Endothelial cell of umbilical vein (primary cell): ENCODE measurements around the gene VPS54.

ENCODE experiments used
- CTCF ChIP-seq, 2 donors: IDR thresholded peaks; 1 replicate in 1 of 2; 2 replicates in 1 of 2; pipeline ENCODE4 v1.5.1; 2011; ENCODE audit warnings: low read length in 2 of 2, mild to moderate bottlenecking in 2 of 2, moderate library complexity in 2 of 2, control low read depth in 1 of 2, inconsistent platforms in 1 of 2, low read depth in 1 of 2; ENCODE audit not compliant: insufficient read depth in 1 of 2; ENCODE audit errors: extremely low read depth in 1 of 2
- EZH2 ChIP-seq: IDR thresholded peaks from 2 replicates; pipeline ENCODE4 v1.6.1; 2012; ENCODE audit warnings: borderline replicate concordance, low read depth, mild to moderate bottlenecking, moderate library complexity, low read length, inconsistent platforms; ENCODE audit not compliant: severe bottlenecking
- GATA2 ChIP-seq: IDR thresholded peaks from 2 replicates; pipeline ENCODE4 v1.7.0; 2011; ENCODE audit warnings: low read depth, mild to moderate bottlenecking, moderate library complexity, mixed read lengths, low read length; ENCODE audit not compliant: insufficient read length, insufficient read depth
- JUN ChIP-seq: IDR thresholded peaks from 2 replicates; pipeline ENCODE4 v1.6.1; 2011; ENCODE audit warnings: borderline replicate concordance, low read depth; ENCODE audit not compliant: insufficient read length, insufficient read depth
- MAX ChIP-seq: IDR thresholded peaks from 2 replicates; pipeline ENCODE4 v1.6.1; 2011; ENCODE audit not compliant: insufficient read depth, insufficient read length
- MYC ChIP-seq: IDR thresholded peaks from one replicate; pipeline ENCODE4 v1.6.1; 2011; ENCODE audit warnings: mild to moderate bottlenecking, low read depth, low read length
- POLR2A ChIP-seq: IDR thresholded peaks from 2 replicates; pipeline ENCODE4 v1.6.1; 2012; ENCODE audit warnings: low read depth, mild to moderate bottlenecking, control low read depth, low read length
- POLR2AphosphoS5 ChIP-seq: IDR thresholded peaks from 2 replicates; pipeline ENCODE4 v1.6.1; 2012; ENCODE audit warnings: low read depth, mild to moderate bottlenecking, control low read depth, low read length, moderate library complexity; ENCODE audit not compliant: insufficient read depth

- TF ChIP-seq EZH2, result no peak
- no peak for TF ChIP-seq CTCF (IDR thresholded peaks at IDR 0.05; ENCODE audit: extremely low read depth in 1 of 2, insufficient read depth in 1 of 2, low read depth in 1 of 2, low read length in 2 of 2)
- no peak for TF ChIP-seq POLR2A
- TF ChIP-seq MAX, result no peak
- no peak for TF ChIP-seq POLR2AphosphoS5
- TF ChIP-seq GATA2, result no peak
- no peak for TF ChIP-seq JUN
- TF ChIP-seq MYC, result no peak
Measured at GRCh38 chr2:63845866-63846265, 173.4 kb downstream of the VPS54 start.
